SH-SY5Y (cell line): ENCODE results near the gene SLX4IP.

Experiments used
- GATA2 ChIP-seq: IDR thresholded peaks from 2 replicates; pipeline ENCODE4 v1.6.1; 2011; ENCODE audit warnings: mild to moderate bottlenecking, low read depth, low read length
- GATA3 ChIP-seq: IDR thresholded peaks from 2 replicates; pipeline ENCODE4 v1.6.1; 2011; ENCODE audit warnings: low read depth, mild to moderate bottlenecking, low read length, moderate library complexity

Gene SLX4IP

DNA sequence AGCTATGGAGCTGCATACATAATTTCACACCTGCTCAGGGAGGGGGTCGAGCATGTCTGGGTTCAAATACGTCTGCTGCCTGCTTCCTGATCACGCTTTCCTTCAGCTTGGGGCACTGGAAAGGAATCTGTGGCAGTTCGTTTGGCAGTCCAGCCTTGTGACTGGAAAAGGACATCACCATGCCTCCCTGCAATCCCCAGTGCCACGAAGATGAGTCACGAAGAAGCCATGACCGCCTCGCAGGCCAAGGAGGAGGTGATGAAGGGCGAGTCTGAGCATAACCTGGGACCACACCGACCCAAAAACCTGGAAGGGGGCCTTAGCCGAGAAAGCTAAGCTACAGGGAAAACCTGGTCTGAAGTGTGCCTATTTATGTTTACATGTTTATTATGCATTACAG lies 225.6 kb downstream of the SLX4IP start:
- TF ChIP-seq GATA2 (no peak), GATA3 (no peak)

DNA sequence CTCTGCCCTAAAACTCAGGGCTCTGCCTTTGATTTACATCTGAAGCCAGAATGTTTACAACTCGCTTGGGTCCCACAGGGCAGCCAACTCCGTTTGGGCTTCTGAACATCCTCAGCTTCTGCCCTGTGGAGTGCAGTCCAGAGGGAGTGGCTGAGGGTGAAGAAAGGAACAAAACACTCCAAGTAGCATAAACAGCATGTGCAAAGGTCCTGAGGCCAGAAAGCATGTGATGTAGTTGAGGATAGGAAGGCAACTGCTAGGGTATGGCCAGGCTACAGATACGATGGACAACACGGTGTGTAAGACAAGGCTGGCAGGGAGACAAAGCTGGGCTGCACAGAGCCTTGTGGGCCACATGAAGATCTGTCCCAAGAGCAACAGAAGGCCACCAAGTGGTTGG lies 226.2 kb downstream of the SLX4IP start:
- TF ChIP-seq GATA2, result no peak
- no peak for TF ChIP-seq GATA3

DNA sequence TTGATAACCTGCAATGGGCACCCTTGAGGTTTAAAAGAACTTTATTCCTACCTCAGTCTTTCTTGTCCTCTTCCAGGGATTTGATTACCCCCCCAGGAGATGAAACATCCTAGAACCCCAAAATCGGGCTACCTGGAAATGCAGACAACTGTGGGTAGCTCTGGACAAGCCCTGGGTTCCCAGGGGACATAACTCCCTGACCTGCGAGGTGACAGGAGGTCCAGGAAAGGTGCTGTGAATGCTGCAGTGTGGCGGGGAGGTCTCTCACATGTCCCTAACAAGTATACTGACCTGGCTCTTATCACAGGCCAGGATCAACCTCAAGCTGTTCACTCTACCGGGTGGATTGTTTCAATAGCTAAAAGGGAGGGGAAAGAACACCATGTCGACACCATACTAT lies 227.0 kb downstream of the SLX4IP start:
- no peak for TF ChIP-seq GATA2
- TF ChIP-seq GATA3, result no peak

DNA sequence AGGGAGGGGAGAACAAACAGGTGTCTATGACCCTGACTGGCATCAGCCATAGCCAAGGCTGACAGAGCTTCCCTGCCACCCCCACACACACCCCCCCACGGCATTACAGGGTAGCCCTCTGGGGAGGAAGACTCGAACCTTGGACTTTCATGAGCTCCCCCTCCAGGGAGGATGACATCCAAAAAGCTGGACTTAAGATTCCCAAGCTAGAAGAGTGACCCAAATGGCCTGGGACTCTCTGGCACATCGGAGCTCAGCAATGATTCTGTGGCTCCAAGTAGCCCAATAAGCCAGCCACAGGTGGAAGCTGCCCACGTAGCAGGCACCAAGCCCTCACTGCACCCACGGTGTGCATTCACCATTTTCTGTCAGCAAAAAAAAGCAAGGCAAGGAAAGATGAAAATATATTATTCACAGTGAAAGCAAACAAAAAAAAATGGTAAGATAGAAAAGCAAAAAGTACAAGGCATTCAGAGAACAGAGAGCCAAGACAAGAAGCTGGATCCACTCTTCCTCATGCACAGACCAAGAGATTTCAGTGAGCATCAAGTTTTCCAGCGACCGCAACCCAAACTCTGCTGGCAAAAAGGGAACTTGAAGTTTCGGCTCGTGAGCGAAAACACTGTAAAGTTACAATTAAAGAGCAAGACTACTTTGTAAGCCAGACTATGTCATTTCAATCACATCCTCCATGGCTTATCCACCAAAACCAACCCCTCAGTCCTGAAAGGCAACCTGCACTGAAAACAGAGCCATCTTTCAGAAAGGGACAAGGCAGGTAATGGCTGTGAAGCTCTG lies 227.8 kb downstream of the SLX4IP start:
- TF ChIP-seq GATA2, result no peak

DNA sequence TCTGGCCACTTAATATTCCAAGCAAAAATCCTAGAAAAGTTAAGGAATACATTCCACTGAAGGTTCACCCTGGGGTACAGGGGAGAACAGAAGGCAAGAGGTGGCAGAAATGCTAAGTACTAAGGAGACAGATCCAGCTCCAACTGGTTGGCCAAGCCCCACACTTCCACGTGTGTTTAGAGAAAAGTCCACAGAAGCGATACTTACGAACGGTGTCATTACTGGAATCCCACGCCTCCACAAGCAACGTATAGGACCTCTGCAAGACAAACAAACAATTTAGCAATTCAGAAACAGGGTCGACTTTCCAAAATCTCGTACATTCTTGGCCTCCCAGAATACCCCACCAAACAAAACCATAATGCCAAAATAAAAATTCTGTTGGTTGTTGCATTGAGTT lies 228.7 kb downstream of the SLX4IP start:
- TF ChIP-seq GATA2 (no peak), GATA3 (no peak)

DNA sequence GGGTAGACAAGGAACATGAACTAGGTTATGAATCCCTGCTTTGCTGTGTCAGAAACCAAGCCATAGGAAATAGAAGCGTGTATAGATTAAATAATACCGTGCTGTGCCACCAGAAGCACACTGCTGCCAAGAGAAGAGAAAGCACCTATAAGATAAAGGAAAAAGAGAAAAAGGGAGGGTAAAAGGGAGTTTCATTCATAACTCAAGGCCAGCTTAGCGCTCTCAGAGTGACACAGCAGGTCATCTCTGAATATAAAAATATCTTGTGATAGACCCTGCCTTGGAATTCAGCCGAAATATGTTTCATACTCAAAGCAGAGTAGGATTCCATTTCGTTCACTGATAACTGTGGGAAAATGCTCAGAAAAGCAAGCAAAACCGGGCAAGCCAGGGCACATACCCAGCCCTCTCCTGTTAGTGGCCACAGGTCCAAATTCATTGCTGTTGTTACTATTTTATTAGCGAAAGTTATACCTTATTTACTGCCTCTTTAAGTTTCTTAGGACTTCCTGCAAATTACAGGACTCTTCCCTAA lies 230.0 kb downstream of the SLX4IP start:
- TF ChIP-seq GATA3, result no peak
- no peak for TF ChIP-seq GATA2

DNA sequence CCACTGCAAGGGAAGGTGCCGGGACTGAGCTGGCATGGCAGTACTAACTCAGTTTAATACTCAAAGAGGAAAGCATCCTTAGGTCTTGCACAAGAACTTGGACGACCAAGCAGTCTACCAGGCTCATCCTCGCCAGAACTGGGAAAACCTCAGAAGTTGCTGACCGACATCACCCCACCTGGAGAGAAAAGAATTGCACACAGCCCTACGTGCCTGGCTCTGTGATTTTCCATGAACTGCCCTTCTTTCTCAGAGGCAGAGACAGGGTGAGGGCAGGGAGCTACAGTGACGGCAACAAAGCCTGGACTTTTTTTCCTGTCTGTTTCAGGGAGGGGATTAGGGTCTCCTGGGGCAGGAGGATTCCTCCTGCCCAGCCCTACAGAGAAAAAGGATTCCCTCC lies 230.7 kb downstream of the SLX4IP start:
- TF ChIP-seq GATA3 (no peak), GATA2 (no peak)

DNA sequence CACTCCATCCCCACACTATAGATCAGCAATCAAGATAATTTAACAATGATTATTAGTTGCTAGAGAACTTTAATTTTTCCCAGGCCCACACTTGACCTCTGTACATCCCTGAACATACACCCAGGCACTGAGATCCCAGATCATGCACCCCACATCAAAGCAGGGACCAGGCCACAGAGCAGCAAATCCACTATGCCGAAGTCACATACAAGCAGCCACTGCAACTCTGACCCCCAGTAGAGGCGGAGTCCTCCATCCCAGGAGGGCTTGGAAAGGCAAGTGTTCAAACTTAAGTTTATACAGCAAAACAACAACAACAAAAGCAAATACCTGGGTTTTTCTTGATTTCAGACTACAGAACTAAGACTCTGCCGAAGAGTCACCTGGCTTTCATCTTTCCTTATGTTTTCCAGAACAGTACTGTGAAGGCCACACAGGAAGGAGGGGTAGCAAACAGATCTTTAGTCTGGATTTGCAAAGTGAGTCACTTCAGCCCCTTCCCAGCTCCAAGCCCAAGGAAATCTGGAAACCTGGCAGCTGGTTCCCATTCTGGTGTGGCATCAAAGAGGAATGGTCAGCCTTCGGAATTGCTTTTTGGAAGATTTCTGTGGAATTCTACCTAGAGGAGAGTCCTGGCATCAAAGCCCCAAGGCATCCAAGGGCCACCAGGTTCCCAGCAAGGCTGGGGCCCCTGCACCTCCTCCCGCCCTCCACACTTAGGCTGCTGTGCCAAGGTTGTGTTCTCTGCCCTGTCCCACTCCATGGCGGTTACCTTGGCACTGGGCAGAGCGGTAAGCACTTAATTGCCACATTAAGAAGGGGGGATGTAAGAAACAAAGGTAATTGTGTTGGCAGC lies 231.3 kb downstream of the SLX4IP start:
- TF ChIP-seq GATA3, result no peak
- no peak for TF ChIP-seq GATA2

DNA sequence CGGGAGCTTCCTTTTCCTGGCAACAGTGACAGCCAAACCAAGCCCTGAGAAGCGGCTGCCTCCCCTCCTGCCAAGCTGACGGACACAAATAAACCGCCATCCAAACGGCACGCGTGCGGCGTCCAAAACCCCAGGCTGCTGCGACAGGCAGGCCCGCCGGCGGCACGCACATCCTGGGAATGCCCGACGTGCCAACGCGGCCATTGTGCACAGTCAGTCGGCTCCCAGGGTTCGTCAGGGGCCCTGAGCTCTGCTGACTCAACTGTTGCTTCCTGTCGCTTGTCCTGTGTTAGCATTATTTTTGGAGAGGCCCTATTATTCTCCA lies 231.9 kb downstream of the SLX4IP start:
- TF ChIP-seq GATA2 (no peak), GATA3 (no peak)

DNA sequence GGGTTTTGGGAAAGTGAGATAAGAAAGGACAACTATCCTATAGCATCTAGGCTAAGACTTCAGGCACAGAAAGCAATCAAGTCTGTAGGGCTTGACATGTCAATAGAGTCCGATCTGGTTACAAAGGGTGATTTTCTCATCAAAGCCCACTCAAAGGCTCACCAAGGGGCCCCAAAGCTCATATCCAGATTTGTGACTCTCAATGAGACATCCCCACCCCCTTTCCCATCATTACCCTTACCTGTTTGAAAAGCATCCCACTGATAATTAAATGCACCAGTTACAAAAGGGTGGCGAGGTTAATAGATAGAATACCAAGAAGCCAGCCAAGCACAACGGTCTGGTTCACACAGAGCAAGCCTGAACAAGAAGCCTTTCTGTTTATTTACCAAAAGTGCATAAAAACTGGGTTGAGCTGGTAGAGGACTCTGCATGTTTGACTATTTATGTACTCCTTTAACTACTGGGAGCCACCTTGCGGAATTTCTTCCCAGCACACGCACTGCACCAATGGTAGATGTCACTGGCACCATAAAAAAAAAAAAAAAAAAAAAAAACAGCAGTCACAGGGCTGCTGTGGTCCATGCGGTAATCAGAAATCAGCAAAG lies 232.6 kb downstream of the SLX4IP start:
- TF ChIP-seq GATA2, result no peak
- no peak for TF ChIP-seq GATA3

DNA sequence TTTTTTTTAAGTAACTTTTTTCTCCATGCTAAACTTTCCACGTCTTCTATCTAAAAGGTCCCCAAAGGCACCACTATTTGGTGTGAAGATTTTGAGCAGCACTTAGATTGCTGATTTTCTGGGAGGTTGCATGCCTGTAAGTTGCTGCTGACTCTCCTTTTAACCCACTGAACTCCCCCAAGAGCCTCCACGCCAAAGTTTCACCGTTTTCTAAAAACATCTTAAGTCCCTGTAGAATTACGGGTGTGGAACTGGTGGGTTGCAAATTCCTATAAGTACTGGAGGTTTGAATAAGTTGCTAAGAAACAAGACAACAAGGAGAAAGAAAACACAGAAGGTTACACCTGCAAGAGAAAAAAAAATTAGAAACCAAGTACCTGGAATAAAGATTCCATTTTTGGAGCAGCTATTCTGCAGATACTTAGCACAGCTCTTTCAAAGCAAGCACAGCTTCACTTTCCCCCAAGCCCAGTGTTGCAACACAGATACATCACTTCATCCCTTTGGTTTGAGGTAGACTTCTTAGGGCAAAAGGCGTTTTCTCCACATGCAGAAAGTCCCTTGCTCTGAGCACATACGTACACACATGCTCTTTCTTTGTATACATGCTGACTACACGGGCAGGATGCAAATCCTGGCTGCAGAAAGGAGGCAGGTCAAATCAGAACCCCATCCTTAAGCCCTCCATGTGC lies 233.7 kb downstream of the SLX4IP start:
- TF ChIP-seq GATA2, result no peak
- TF ChIP-seq GATA3, result no peak

DNA sequence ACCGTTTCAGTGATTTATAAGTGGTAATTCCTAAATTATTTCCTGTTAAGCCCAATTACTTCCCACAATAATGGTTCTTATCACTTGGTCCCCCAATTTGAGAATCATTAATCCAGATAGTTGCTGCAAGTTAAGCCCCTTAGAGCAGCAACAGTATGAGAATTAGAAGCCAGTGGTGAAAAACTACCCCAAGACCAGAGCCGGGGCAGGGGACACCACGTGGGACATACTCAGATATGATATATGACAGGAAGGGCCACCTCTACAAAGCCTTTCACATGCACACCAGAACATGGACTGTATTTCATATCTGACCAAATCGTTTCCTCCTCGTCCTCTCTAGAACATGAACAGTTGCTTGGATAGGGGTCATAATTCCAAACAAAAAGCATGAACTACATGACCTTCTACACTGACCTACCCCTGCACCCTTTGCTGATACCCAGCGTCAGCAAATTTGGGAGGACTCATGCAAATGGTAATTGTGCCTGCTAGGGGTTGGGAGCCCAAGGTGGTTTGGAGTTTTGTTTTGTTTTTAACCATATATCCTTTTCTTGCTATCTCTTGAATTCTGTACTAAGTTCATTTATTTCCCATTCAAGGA lies 234.8 kb downstream of the SLX4IP start:
- TF ChIP-seq GATA3, result no peak
- no peak for TF ChIP-seq GATA2

DNA sequence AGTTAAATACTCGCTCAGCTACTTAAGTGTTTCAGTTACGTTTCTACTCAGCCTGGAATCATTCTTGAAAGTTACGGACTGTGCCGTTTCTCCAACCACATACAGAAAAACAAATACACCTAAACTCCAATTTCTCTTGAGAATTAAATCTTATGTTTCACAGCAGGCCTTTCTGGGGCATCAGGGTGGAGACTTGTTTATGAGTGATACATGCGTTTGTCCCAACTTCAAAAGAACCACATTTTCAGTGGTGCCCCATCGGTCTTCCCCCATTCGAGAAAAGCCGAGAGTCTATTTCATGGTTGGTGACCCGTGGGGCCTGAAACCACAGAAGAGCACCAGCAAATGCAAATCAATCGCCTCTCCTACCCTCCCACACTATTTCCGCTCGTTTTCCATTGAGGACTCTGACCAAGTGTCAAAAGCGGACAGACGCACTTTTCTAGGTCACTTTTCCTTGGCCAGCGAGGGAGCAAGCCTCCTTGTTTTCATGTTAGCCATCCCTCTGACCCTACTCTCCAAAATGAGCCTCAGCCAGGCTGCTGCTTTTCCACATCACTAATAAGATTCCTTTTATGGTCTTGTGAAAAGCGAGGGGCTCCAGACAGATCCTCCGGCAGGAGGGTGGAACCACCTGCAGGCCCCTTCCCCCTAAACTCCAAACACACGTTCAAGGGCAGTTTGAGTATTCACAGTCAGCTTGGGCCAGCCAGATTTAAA lies 235.6 kb downstream of the SLX4IP start:
- TF ChIP-seq GATA2, result no peak
- no peak for TF ChIP-seq GATA3
